HEK293T (cell line): Measurements from ENCODE around the gene PTGES.

Source experiments
- CTCF ChIA-PET: fragments of 350-600 bp; formaldehyde crosslinking; extraction: SDS; loops from one replicate; lab custom pipeline; 2021; ENCODE audit warnings: antibody characterized with exemption, inconsistent platforms; lab: Yijun Ruan, JAX
- POLR2A ChIA-PET: fragments of 350-600 bp; formaldehyde crosslinking; extraction: SDS; loops from one replicate; lab custom pipeline; 2020; ENCODE audit warnings: antibody characterized with exemption, inconsistent platforms; lab: Yijun Ruan, JAX
- DNase-seq: peaks from one replicate; pipeline ENCODE4 v3.0.0; 2012; ENCODE audit warnings: mixed read lengths; ENCODE audit errors: extremely low spot score
- ARNT ChIP-seq: fragments of 450-650 bp; IDR thresholded peaks from 2 replicates; pipeline ENCODE4 v1.6.1; 2017; ENCODE audit warnings: mild to moderate bottlenecking
- BHLHE40 ChIP-seq: fragments of 450-650 bp; IDR thresholded peaks from 2 replicates; pipeline ENCODE4 v1.6.1; 2016; ENCODE audit warnings: mild to moderate bottlenecking, moderate library complexity, borderline replicate concordance
- CTBP1 ChIP-seq: fragments of 450-650 bp; IDR thresholded peaks from 2 replicates; pipeline ENCODE4 v1.6.1; 2016; ENCODE audit warnings: borderline replicate concordance
- ELF4 ChIP-seq: fragments of 450-650 bp; IDR thresholded peaks from 2 replicates; pipeline ENCODE4 v1.6.1; 2017; ENCODE audit warnings: antibody characterized with exemption
- FOXA1 ChIP-seq: fragments of 450-650 bp; IDR thresholded peaks from 2 replicates; pipeline ENCODE4 v1.6.1; 2016; ENCODE audit warnings: mild to moderate bottlenecking
- FOXK2 ChIP-seq: fragments of 450-650 bp; IDR thresholded peaks from 2 replicates; pipeline ENCODE4 v1.6.1; 2016; ENCODE audit warnings: mild to moderate bottlenecking
- FOXM1 ChIP-seq: fragments of 450-650 bp; IDR thresholded peaks from 2 replicates; pipeline ENCODE4 v1.6.1; 2017; ENCODE audit warnings: mild to moderate bottlenecking, borderline replicate concordance
- HDGF ChIP-seq: fragments of 450-650 bp; IDR thresholded peaks from 2 replicates; pipeline ENCODE4 v1.6.1; 2017; ENCODE audit warnings: antibody characterized with exemption, borderline replicate concordance
- L3MBTL2 ChIP-seq: fragments of 450-650 bp; conservative IDR thresholded peaks from 2 replicates; pipeline ENCODE4 v1.6.1; 2016; ENCODE audit warnings: mild to moderate bottlenecking
- LEF1 ChIP-seq: fragments of 450-650 bp; IDR thresholded peaks from 2 replicates; pipeline ENCODE4 v1.6.1; 2017; ENCODE audit warnings: mild to moderate bottlenecking, borderline replicate concordance
- NFRKB ChIP-seq: fragments of 450-650 bp; IDR thresholded peaks from 2 replicates; pipeline ENCODE4 v1.6.1; 2016; ENCODE audit warnings: mild to moderate bottlenecking, moderate library complexity
- SP1 ChIP-seq: fragments of 450-650 bp; IDR thresholded peaks from 2 replicates; pipeline ENCODE4 v1.6.1; 2017
- SUZ12 ChIP-seq: fragments of 450-650 bp; IDR thresholded peaks from 2 replicates; pipeline ENCODE4 v1.6.1; 2016; ENCODE audit warnings: mild to moderate bottlenecking
- TARDBP ChIP-seq: fragments of 450-650 bp; IDR thresholded peaks from 2 replicates; pipeline ENCODE4 v1.6.1; 2016
- ZNF384 ChIP-seq: fragments of 450-650 bp; IDR thresholded peaks from 2 replicates; pipeline ENCODE4 v1.6.1; 2016
- TF ChIP-seq, protein P1 (sequence below): fragments of 450-650 bp; IDR thresholded peaks from 2 replicates; pipeline ENCODE4 v1.6.1; 2016

PTGES gene

DNA sequence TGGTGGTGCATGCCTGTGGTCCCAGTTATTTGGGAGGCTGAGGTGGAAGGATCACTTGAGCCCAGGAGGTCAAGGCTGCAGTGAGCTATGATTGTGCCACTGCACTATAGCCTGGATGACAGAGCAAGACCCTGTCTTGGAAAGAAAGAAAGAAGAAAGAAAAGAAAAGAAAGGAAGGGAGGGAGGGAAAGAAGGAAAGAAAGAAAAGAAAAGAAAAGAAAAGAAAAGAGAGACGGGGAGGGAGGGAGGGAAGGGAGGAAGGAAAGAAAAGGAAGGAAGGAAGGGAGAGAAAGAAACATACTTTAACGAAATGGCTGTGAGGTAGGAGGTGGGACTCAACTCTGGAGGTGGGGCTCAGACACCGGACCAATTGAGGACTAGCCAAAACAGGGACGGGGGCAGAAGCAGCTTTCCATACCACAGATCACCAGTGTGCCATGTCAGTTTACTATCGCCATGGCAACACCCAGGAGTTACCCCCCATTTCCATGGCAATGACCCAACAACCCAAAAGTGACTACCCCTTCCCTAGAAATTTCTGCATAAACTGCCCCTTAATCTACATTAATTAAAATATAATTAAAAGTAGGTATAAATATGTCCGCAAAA lies 21.3 kb downstream of the PTGES start:
- POLR2A ChIA-PET: no interaction called here
- CTCF ChIA-PET: no interaction called here
- TF ChIP-seq SP1 (no peak), FOXM1 (no peak), NFRKB (no peak), ZNF384 (no peak), CTBP1 (no peak), ARNT (no peak), ELF4 (no peak), BHLHE40 (no peak), FOXA1 (no peak), FOXK2 (no peak), LEF1 (no peak), TARDBP (no peak), HDGF (no peak), L3MBTL2 (no peak), SUZ12 (no peak)
- TF ChIP-seq, protein P1, sequence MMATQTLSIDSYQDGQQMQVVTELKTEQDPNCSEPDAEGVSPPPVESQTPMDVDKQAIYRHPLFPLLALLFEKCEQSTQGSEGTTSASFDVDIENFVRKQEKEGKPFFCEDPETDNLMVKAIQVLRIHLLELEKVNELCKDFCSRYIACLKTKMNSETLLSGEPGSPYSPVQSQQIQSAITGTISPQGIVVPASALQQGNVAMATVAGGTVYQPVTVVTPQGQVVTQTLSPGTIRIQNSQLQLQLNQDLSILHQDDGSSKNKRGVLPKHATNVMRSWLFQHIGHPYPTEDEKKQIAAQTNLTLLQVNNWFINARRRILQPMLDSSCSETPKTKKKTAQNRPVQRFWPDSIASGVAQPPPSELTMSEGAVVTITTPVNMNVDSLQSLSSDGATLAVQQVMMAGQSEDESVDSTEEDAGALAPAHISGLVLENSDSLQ: no peak
- DNase-seq: no peak

DNA sequence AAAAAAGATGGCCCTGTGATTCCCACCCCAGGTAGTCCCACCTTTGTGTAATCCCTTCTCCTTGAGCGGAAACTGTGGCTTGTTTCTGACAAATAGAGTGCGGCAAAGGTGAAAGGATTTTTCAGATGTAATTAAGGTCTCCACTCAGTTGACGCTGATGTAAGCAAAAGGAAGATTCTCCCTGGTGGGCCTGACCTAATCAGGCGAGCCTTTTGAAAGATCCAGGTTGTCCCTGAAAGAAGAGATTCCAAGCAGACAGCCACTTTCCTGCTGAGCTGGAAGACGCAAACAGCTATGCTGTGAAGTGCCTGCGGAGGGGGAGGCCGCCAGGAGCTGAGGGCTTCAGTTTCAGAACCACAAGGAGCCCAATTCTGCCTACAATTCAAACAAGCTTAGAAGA lies 24.1 kb downstream of the PTGES start:
- ChIA-PET CTCF (interaction anchor here (0.6 to 4.2 kb wide), 2 partner anchors 9 to 535 kb away, joined by 4 to 25 read pairs; no protein-coding TSS in a partner anchor), POLR2A (interaction anchor here (1.0 kb wide), 1 partner anchor 9 kb away, joined by 4 read pairs; no protein-coding TSS in a partner anchor)
- TF ChIP-seq SUZ12 (no peak), ZNF384 (0 out of 2 replicates have a peak, but pooled peaks have one; percentile 8), CTBP1 (no peak), ELF4 (no peak), BHLHE40 (no peak), HDGF (no peak), FOXM1 (0 out of 2 replicates have a peak, but pooled peaks have one; percentile 19), NFRKB (no peak), L3MBTL2 (no peak), TARDBP (no peak), SP1 (no peak), FOXK2 (no peak), ARNT (no peak), FOXA1 (no peak)
- TF ChIP-seq, protein P1: no peak

DNA sequence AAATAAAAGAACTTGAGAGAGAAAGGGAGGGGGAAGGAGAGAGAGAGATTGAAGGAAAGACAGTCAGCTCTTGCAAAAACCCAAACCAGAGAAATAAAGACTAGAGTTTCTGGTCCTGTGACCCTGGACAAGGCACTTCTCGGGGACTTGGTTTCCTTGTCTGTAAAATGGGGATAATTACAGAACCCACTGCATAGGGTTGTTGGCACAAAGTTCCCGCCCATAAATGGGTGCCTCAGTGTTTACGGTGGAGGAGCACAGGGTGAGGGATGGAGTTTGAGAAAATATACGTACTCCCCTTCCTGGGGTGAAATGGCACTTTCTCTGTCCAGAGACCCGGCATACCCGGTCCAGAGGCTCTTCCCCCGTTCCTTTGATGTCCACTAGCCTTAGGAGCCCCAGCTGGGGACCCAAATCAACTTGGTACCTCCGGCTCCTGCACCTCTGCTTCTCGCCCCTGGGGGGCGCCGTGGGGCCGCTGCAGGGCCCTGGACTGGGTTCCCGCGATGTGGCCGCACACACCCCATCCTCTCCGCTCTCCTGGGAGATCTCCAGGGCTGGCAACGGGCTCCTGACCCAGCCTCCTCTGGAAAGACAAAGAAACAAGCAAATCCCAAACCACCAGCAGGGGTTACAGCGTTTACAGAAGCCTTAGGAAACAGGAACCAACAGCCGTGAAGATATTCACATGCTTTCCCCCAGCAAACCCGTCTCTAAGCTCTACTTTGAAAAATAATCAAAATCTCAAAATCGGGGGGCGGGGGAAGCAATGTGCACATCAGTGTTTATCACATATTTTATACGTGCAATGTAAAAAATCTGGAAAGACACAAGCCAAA lies 26.3 kb downstream of the PTGES start:
- TF ChIP-seq LEF1 (no peak), CTBP1 (no peak), ZNF384 (peak; percentile 42; the same call in 1 of the 2 replicates), NFRKB (no peak)
- ChIA-PET POLR2A (interaction anchor here (1.0 kb wide), 2 partner anchors 11 to 12 kb away, joined by 3 read pairs; no protein-coding TSS in a partner anchor), CTCF (interaction anchor here (0.6 to 4.2 kb wide), 17 partner anchors 11 to 1206 kb away, joined by 3 to 25 read pairs (median 3); no protein-coding TSS in a partner anchor)
- peak; percentile 93 for DNase-seq

More for the DNA sequence above, 24.1 kb downstream of the PTGES start:
- DNase-seq: no peak

DNA sequence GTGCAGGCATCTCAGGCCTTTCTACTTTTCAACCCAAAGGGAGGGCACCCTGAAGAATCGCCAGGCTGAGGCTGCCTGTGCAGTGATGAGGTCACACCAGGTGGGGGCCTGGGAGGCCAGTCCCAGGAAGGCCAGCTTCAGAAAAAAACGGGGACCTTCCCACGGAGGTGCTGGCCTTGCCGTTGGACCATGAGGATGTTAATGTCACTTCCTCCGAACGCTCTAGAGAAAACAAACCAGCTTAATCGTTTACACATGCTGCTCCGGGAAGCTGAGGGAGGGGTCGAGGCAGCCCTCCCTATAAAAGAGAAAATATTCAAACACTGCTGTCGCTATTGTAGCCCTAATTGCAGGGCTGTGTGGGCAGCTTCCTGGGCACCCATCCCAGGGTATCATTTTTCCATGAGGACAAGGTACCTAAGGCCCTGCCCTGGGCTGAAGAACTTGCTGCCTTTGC lies 27.0 kb downstream of the PTGES start:
- POLR2A ChIA-PET: interaction anchor here (1.0 kb wide), 1 partner anchor 12 kb away, joined by 3 read pairs; no protein-coding TSS in a partner anchor
- TF ChIP-seq SUZ12 (no peak), ZNF384 (no peak)
- TF ChIP-seq, protein P1: no peak
- no peak for DNase-seq
- CTCF ChIA-PET: interaction anchor here (0.6 to 4.2 kb wide), 10 partner anchors 12 to 1206 kb away, joined by 3 to 25 read pairs (median 4); no protein-coding TSS in a partner anchor

DNA sequence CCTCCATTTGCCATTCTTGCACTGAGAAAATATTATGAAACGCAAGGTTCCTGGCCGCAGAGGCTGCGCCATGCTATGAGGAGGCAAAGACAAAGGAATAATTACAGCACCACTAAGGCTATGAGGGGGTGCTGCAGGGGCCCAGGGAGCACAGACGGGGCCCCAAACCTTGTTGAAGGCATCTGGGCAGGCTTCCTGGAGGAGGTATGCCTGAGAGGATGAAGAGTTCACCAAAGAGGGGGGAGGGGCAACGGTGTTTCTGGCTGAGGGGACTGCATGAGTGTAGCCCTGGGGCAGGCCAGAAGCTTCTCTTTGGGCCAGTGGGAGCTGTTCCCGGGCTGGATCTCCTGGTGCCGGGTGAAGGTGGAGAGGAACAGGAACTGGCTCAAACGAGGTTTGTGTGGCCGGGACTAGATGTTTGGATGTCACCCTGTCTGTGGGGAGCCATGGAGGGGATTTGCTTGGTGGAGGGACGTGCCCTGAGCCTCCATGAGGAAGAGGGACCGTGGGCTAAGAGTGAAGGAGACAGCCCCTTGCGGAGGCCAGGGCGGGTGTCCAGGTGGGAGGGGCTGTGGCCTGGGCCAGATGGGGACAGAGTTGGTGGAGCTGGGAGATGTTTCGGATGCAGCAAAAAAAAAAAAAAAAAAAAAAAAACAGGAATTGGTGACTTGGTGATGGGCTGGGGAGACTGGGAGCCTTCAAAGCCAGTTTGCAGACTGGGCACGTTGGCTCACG lies 28.2 kb downstream of the PTGES start:
- DNase-seq: no peak
- ChIA-PET POLR2A (no interaction called here), CTCF (interaction anchor here (4.2 kb wide), 1 partner anchor 13 kb away, joined by 25 read pairs; no protein-coding TSS in a partner anchor)
- TF ChIP-seq L3MBTL2 (no peak), SP1 (no peak), FOXK2 (no peak), BHLHE40 (no peak), ZNF384 (no peak), NFRKB (no peak), HDGF (no peak), CTBP1 (no peak), SUZ12 (no peak), ARNT (no peak)
